HUES64 (cell line): Measurements from ENCODE around the gene DPP10.
"Not testable (repeated sequence)": the region's sequence is repeated elsewhere in the genome, so short reads cannot be mapped to it uniquely, and the experiment has no call there.

Source experiments
- H3K27ac ChIP-seq: 2 replicates; pipeline ENCODE4 v1.7.0; 2013; ENCODE audit warnings: low read depth, low read length, inconsistent platforms
- H3K27me3 ChIP-seq: 2 replicates; pipeline ENCODE4 v1.6.1; 2013; ENCODE audit warnings: mild to moderate bottlenecking, low read length; ENCODE audit not compliant: insufficient read depth
- H3K36me3 ChIP-seq: 2 replicates; pipeline ENCODE4 v1.6.1; 2013; ENCODE audit warnings: mild to moderate bottlenecking, low read length; ENCODE audit not compliant: insufficient read depth
- H3K4me1 ChIP-seq: 2 replicates; pipeline ENCODE4 v1.6.1; 2013; ENCODE audit warnings: mild to moderate bottlenecking, low read length, moderate library complexity; ENCODE audit not compliant: insufficient read depth
- H3K4me3 ChIP-seq: 2 replicates; pipeline ENCODE4 v1.5.1; 2013; ENCODE audit warnings: mild to moderate bottlenecking, low read length, moderate library complexity
- H3K9ac ChIP-seq: 2 replicates; pipeline ENCODE4 v1.6.1; 2013; ENCODE audit warnings: mild to moderate bottlenecking, low read depth, low read length
- H3K9me3 ChIP-seq: 2 replicates; pipeline ENCODE4 v1.6.1; 2013; ENCODE audit warnings: low read depth, low read length; ENCODE audit not compliant: insufficient read depth
- WGBS: fragments of 150-250, 120-280 bp; methylation state at CpG from one replicate; pipeline ENCODE4 v1.1.7; 2013; ENCODE audit warnings: missing lambda C conversion rate; 5-methylcytosine and 5-hydroxymethylcytosine counted together

DPP10 gene

DNA sequence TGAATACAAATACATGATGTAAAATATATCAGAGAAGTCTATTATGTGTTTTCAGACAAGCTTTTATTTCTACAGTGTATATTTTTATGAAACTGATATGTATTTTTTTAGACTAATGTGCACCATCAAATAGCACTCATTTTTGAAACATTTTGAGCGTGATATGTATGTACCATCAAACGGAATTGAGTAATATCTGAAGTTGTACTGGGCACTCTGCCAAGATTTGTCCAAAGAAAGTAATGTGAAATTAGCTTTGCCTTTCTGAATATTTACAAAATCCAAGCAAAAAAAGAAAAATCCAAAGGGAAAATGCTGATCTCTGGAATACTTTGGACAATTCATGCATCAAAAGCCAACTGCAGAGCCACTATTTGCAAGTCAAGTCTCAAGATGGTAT is 972.0 kb downstream of the DPP10 start:
- Histone ChIP-seq H3K36me3 (no peaks in the 10 kb centered on the region), H3K9ac (no peak overlapping the region), H3K27ac (no peak overlapping the region), H3K9me3 (no peaks in the 10 kb centered on the region), H3K4me1 (peaks cover 4% of the 10 kb centered on the region; the same call in 1 of the 2 replicates), H3K4me3 (no peak overlapping the region), H3K27me3 (no peaks in the 10 kb centered on the region)
- 96% methylated on average over 2 of the region's 2 CpGs for WGBS

DNA sequence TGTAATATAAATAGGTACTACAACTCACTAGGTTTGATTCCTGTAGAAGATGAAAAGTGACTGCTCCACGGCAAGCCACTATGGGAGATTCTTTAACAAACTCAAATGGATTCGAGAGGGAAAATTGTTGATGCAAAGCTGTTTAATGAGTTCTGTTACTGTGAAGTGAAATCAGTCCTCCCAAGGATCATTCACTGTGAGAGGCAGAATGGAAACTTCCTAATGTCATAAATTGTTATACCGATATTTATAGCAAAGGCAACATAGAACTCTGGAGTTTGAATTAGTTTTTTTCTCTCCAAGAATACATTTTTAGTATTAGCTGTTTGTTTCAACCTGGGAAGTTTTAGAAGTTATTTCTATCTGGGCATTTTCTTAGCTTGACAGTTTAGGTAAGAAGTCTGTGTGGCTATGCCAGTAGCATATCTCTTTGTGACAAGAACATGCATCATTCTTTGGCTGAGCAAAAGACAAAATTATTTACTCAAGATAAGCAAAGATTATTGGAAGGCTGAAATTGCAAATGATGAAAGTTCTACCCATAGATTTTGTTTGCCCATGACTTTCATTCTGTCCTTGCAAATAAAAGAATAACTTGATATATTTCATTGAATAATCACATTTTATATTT is 979.7 kb downstream of the DPP10 start:
- WGBS, result 86% methylated on average over 2 of the region's 3 CpGs
- H3K9ac ChIP-seq, result no peak overlapping the region
- peaks cover 7% of the 10 kb centered on the region for H3K9me3 ChIP-seq
- H3K4me1 ChIP-seq, result peaks cover 3% of the 10 kb centered on the region; the same call in 1 of the 2 replicates
- no peak overlapping the region for H3K27ac ChIP-seq
- no peaks in the 10 kb centered on the region for H3K36me3 ChIP-seq
- H3K27me3 ChIP-seq, result no peaks in the 10 kb centered on the region
- no peak overlapping the region for H3K4me3 ChIP-seq

DNA sequence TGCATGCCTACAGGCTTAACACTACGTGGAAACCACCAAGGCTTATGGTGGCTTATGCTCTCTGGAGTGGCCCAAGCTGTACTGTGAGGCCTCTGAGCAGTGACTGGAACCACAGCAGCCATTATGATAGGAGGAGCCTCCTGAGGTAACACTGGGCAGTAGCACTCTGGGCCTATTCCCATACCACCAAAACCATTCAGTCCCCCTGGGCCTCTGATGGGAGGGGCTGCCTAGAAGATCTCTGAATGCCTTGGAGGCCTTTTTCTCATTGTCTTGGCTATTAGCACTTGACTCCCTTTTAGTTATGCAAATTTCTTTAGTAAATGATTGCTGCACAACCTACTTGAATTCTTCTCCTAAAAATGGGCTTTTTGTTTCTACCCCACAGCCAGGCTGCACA is 985.0 kb downstream of the DPP10 start:
- WGBS, result 93% methylated on average over 1 of the region's 1 CpG
- Histone ChIP-seq H3K36me3 (no peaks in the 10 kb centered on the region), H3K9me3 (peaks cover 18% of the 10 kb centered on the region), H3K4me3 (no peak overlapping the region), H3K9ac (no peak overlapping the region), H3K27ac (peak overlapping the region; percentile 96), H3K4me1 (peaks cover 5% of the 10 kb centered on the region; the same call in 1 of the 2 replicates), H3K27me3 (no peaks in the 10 kb centered on the region)

DNA sequence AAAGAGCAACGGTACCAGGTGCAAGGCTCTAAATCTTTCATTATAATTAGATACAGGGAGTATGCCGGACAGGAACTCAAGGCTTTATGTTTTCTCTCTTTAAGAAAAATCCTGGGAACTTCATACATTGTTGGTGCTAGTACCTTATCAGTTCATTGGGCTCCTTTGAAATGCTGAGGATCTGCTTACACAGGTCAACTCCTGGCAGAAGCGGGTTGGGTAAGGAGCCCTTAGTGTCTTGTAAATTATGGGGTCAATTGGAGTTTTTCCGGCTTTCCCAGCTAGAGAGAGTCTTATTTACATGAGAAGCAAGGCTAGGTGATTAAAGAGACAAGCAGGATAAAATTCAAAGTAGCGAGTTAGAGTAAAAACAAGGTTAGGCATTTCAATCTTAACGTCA is 998.3 kb downstream of the DPP10 start:
- H3K4me1 ChIP-seq, result peaks cover 38% of the 10 kb centered on the region
- 2% methylated on average over 4 of the region's 6 CpGs for WGBS
- H3K36me3 ChIP-seq, H3K27ac ChIP-seq, H3K27me3 ChIP-seq, H3K9ac ChIP-seq: not testable (repeated sequence)
- H3K4me3 ChIP-seq, result peak overlapping the region; percentile 43
- H3K9me3 ChIP-seq, result peaks cover 14% of the 10 kb centered on the region

DNA sequence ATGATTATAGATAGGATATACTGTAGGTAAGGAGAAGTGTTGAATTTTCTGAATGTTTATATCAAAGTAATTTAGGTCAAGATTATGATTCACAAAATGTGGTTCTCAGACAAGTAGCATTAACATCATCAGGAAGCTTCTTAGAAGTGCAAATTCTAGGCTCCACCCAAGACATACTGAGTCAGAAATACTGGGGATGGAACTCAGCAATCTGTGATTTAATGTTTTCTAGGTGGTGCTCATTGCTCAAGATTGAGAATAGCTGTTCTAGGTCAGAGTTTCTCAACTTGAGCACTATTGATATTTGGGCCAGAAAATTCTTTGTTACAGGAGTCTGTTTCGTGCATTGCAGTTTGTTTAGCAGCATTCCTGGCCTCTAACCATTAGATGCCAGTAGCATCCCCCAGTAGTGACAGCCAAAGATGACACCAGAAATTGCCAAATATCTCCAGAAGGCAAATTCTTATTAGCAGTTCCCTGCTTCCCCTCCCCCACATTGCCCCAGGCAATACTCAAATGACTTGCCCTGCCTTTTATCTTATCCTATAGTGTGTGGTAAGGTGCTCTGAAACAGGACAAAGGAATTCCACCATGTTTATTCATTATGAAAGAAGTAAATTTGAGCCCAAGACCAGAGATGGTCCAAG is 1001.2 kb downstream of the DPP10 start:
- no peak overlapping the region for H3K4me3 ChIP-seq
- H3K4me1 ChIP-seq, result peaks cover 38% of the 10 kb centered on the region
- WGBS, result 64% methylated on average over 1 of the region's 1 CpG
- H3K36me3 ChIP-seq, result no peaks in the 10 kb centered on the region
- peaks cover 22% of the 10 kb centered on the region for H3K9me3 ChIP-seq
- no peak overlapping the region for H3K9ac ChIP-seq
- peaks cover 4% of the 10 kb centered on the region; the same call in 1 of the 2 replicates for H3K27me3 ChIP-seq
- H3K27ac ChIP-seq, result no peak overlapping the region; the same call in 1 of the 2 replicates

DNA sequence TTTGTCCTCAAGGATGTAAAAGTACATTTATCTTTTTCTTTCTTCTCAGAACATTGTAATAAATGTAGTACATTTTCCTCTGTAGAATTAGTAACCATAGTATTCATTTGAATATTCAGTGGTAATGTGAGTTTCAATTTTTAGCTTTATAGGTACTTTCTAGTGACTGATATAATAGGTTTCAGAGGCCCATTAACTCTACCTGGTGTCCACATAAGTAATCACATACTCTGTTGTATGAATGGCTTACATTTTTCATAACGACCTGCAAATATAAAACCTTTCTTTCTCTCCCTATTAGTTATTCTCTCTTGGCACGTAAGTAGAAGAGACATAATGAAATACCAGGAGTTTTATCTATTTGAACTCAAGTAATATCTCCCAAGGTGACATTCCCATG is 1017.6 kb downstream of the DPP10 start:
- H3K4me1 ChIP-seq, result no peaks in the 10 kb centered on the region
- no peaks in the 10 kb centered on the region for H3K36me3 ChIP-seq
- H3K27ac ChIP-seq, result no peak overlapping the region
- WGBS, result 75% methylated on average over 1 of the region's 2 CpGs
- no peak overlapping the region for H3K9ac ChIP-seq
- H3K9me3 ChIP-seq, result no peaks in the 10 kb centered on the region
- no peaks in the 10 kb centered on the region for H3K27me3 ChIP-seq
- no peak overlapping the region for H3K4me3 ChIP-seq

DNA sequence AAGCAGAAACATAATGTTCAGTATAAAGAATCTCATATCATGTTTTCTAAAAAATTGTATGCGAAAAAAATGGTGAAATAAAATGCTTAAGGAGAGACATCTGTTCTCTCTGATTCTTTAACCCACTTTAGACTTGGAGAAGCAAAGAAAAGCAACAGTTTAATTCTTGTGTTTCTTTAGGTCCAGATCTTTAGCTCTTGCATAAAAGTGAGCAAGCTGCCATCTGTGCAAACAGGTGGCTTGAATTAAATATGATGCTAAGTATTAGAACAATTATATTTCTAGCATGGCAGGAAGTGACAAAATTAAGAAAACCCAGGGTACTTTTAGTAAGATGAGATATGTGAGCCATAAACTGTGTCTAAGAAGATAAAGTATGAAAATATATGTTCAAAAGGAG is 1038.3 kb downstream of the DPP10 start:
- Histone ChIP-seq H3K27me3 (no peaks in the 10 kb centered on the region), H3K4me1 (no peaks in the 10 kb centered on the region), H3K9ac (no peak overlapping the region), H3K4me3 (no peak overlapping the region), H3K27ac (no peak overlapping the region), H3K9me3 (peaks cover 21% of the 10 kb centered on the region), H3K36me3 (0 out of 2 replicates have a peak, but pooled peaks cover 3% of the 10 kb centered on the region)
- 86% methylated on average over 1 of the region's 1 CpG for WGBS

DNA sequence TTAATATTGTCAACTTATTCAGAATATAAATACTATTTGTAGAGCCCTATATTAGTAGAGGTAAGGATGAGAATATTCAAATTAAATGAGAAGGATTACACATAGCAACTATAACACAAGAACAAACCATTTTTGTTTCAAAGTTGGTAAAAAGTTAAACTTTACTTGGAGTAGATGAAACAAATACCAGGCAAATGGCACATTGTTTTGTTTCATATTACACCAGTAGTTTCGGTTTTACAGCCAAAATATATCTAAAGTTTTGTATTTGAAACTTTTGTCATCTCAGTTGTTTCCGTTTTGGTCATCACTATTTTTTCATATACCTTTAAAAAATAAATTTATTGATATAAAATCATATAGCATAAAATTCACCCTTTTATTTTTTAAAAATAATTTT is 1039.4 kb downstream of the DPP10 start:
- Histone ChIP-seq H3K36me3 (no peaks in the 10 kb centered on the region), H3K4me3 (no peak overlapping the region), H3K27me3 (no peaks in the 10 kb centered on the region), H3K27ac (no peak overlapping the region), H3K4me1 (no peaks in the 10 kb centered on the region), H3K9me3 (peaks cover 10% of the 10 kb centered on the region), H3K9ac (no peak overlapping the region)
- whole genome bisulfite sequencing, result no CpG with 5 or more reads among the region's 2 CpGs

DNA sequence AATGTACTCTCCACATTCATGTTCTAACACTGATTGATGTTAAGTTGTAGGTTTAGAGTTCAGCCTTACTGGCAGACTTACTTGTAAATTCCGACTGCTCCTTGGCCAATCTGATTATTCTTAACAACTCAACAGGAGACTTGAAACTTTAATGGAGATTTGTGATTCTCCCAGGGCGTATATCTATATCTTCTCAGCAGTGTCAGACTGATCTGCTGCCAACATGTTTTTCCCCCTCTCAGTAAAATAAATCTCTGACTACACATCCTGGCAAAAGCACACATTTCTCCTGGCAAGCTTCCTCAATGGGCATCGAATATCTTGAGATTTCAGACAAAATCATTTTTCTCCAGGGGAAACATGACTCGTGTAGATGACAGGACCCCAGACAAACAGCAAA is 1041.2 kb downstream of the DPP10 start:
- H3K27me3 ChIP-seq, result no peaks in the 10 kb centered on the region
- no peak overlapping the region for H3K27ac ChIP-seq
- no peaks in the 10 kb centered on the region for H3K9me3 ChIP-seq
- no peak overlapping the region for H3K4me3 ChIP-seq
- no peaks in the 10 kb centered on the region for H3K4me1 ChIP-seq
- WGBS, result 93% methylated on average over 4 of the region's 4 CpGs
- H3K9ac ChIP-seq, result no peak overlapping the region
- H3K36me3 ChIP-seq, result no peaks in the 10 kb centered on the region

DNA sequence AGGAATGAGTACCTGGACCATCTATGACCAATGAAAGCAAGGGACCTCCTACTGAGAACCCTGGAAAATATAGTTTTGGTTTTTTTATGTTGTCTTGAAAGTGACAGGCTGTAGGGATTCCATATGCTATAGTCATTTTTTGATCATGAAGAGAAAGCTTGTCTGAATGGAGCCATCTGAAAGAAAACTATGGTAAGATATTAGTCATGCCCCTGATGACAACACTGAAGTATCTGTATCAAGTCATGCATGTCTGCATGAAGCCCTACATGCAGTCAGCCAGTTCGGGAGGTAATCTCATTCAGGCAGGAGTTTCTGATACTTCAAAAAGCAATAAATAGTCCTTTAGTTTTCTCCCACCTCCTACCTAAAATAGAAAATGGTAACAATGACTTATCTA is 1042.0 kb downstream of the DPP10 start:
- H3K36me3 ChIP-seq, result no peaks in the 10 kb centered on the region
- 94% methylated on average over 1 of the region's 1 CpG for WGBS
- no peaks in the 10 kb centered on the region for H3K27me3 ChIP-seq
- H3K9ac ChIP-seq, result no peak overlapping the region
- H3K27ac ChIP-seq, result no peak overlapping the region
- peaks cover 6% of the 10 kb centered on the region for H3K4me1 ChIP-seq
- H3K4me3 ChIP-seq, result no peak overlapping the region
- no peaks in the 10 kb centered on the region for H3K9me3 ChIP-seq

DNA sequence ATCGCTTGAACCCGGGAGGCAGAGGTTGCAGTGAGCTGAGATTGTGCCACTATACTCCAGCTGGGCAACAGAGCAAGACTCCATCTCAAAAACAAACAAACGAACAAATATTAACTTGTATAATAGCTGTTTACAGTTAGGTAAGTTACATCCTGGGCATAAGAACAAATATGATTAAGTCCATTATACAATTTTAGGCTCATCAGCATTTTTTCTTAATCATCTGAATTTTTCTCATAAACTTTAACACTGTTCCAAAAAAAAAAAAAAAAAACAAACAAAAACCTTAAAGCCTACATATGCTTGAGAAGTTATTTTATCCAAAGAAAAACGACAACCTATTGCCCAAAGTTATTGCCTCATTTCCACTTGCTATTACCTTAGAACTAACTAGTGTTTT is 1042.5 kb downstream of the DPP10 start:
- Histone ChIP-seq H3K36me3 (no peaks in the 10 kb centered on the region), H3K9ac (no peak overlapping the region), H3K9me3 (no peaks in the 10 kb centered on the region), H3K27ac (no peak overlapping the region), H3K4me3 (no peak overlapping the region), H3K27me3 (no peaks in the 10 kb centered on the region), H3K4me1 (peaks cover 10% of the 10 kb centered on the region)
- WGBS, result 78% methylated on average over 2 of the region's 4 CpGs
